PC-3 (cell line): Measurements from ENCODE around the gene CHST2.

Experiments used
- CTCF ChIP-seq: fragments of 300-600 bp; sonication (generic); conservative IDR thresholded peaks from 2 replicates; pipeline ENCODE4 v1.5.1; 2017; ENCODE audit warnings: antibody characterized with exemption, low read depth, mild to moderate bottlenecking, low read length
- EZH2 ChIP-seq: fragments of 300-600 bp; sonication (generic); IDR thresholded peaks from one replicate; pipeline ENCODE4 v1.6.1; 2017; ENCODE audit warnings: antibody characterized with exemption, mild to moderate bottlenecking, low read length; ENCODE audit not compliant: unreplicated experiment

DNA sequence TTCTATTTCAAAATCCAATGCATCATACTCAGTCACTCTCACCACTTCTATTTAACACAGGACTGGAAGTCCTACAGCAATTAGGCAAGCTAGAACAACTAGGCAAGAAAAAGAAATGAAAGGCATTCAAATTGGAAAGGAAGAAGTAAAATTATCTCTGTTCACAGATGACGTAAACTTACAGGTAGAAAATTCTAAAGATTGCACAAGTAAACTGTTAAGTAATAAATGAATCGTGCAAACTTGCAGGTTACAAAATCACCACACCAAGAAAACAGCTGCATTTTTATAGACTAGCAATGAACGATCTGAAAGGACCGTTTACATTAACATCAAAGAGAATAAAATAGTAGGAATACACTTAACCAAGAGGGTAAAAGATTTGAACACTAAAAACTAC is 36.2 kb downstream of the CHST2 start:
- TF ChIP-seq CTCF (no peak), EZH2 (no peak)
